Activated naive CD4-positive, alpha-beta T cell treated with anti-CD3 and anti-CD28 coated beads, Interleukin-2, amount 50 U/mL, for 16 hours (primary cell): ENCODE measurements around the gene MPHOSPH6.
"Not testable (repeated sequence)": the region's sequence is repeated elsewhere in the genome, so short reads cannot be mapped to it uniquely, and the experiment has no call there.

Experiments
- DNase-seq: peaks from one replicate; pipeline ENCODE4 v3.0.0-alpha.2; 2020

Gene MPHOSPH6, protein sequence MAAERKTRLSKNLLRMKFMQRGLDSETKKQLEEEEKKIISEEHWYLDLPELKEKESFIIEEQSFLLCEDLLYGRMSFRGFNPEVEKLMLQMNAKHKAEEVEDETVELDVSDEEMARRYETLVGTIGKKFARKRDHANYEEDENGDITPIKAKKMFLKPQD

DNA sequence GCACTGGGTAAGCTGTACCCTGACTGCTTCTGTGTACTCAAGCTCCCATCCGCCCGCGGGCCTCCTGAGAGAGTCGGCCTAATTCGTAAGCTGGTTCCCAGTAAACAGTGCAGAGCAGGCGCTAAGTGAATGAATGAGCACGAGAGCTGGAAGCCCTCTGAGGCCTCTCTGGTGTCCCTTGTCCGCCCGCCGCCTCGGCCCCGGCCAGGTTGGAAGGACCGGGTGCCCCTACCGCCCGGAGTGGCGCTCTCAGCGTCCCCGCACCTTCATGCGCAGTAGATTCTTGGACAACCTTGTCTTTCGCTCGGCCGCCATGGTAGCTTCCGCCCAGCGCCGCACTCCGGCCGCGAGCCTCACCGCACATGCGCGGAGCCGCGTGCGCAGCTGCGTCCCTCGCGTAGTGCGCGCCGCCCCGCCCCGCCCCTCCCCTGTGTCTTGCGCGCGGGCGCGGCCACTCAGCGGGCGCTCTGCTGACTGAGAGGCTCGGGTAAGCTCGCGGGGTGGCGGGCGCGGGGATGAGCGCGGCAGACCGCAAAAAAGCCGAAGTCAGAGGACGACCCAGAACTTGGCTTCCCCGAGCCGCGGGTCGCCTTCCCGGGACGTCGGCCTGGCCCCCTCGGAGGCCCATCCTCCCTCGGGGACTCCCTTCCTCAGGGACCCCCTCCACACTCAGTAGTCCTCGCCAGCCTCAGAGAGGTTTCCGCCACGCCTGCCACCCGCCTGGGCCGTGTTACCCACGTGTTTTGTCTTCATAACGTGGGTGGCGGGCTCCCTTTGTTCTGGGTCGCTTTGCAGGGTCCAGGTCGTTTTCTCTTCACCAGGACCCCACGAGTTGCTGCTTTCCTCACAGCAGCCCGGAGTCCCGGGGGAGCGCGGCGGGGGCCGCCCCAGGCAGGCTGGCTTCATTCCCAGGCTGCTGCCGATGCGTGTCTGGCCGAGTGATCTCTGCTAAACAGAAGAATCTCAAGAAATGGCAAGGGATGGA is at the start of gene MPHOSPH6:
MPHOSPH6 (minus strand) TSS at position 364 of the 985 bp plus-strand sequence; CDS start at position 315, 49 bp downstream.
- peak; percentile 93 for DNase-seq

DNA sequence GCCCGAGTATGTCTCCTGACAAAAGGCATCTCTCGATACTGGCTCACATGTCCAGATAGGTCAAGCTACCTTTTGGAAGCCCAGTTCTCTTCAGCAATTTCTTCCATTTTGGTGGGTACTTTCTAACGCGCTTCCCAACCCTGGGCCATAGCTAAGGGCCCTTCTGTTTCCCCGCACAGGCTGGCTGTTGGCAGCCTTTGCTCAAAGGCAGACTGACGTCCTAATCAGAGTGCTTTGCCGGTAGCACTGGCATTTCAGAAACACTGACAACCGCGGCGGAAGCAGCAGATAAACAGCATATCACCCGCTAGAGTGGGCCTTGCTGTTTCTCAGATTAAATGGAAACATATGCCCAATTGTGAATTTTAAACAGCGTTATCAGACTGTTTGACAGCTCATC is 49.3 kb upstream of the MPHOSPH6 start:
- no peak for DNase-seq

DNA sequence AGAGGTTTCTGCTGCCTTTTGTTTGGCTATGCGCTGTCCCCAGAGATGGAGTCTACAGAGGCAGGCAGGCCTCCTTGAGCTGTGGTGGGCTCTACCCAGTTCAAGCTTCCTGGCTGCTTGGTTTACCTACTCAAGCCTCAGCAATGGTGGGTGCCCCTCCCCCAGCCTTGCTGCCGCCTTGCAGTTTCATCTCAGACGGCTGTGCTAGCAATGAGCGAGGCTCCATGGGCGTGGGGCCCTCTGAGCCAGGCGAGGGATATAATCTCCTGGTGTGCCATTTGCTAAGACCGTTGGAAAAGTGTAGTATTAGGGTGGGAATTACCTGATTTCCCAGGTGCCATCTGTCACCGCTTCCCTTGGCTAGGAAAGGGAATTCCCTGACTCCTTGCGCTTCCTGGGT is 39.3 kb upstream of the MPHOSPH6 start:
- not testable (repeated sequence) for DNase-seq

DNA sequence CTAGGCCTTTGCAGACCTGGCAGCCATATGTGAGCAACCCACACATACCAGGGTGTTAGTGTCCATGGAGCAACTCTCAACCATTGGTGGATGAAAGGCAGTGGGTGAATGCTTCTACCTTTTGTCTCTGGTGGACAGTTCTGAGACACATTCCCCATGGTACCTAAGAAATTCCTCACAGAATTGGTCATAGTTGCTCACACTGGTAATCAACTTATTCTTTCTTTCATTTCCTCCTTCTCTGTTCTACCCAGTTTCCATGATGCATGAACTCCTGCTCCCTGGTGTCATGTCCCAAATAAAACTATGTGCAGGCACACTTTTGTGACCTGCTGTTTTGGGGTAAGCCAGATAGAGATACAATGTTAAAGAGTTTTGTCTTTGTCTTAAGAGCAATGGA is 33.2 kb upstream of the MPHOSPH6 start:
- DNase-seq, result no peak

DNA sequence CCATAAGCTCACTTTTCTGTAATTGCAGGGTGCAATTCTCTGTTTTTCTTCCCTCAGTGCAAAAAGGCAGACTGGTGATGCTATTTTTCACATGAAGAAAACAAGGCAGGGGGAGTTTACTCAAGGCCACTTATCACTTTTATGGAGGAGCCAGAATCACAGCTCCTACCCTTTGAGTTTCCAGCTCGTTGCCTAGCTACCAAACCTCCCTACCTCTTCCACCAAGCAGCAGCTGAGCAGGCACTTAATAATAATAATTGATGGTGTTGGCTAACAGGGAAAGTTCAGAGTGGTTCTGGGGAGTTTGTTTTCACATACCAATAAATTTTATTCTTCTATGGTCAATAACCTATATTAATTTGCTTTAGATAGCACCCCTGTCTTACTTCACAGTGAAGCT is 31.9 kb upstream of the MPHOSPH6 start:
- no peak for DNase-seq

DNA sequence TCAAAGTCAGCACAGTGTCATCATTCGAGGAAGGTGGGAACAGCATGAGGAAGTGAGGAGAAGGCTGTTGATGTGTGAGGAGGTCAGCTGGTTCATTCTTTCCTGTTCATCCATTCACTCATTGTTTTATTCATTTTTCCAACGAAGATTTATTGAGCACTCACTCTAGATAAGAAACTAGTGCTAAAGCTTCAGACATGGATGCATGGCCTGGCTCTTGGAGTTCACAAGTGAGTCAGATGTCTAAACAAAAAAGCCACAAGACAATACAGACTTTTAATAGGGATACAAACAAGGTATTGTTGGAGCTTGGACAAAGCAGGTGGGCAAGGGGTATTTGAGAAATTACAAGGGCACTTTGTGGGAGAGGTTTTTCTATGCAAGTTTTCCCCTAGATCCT is 31.3 kb upstream of the MPHOSPH6 start:
- DNase-seq, result no peak

DNA sequence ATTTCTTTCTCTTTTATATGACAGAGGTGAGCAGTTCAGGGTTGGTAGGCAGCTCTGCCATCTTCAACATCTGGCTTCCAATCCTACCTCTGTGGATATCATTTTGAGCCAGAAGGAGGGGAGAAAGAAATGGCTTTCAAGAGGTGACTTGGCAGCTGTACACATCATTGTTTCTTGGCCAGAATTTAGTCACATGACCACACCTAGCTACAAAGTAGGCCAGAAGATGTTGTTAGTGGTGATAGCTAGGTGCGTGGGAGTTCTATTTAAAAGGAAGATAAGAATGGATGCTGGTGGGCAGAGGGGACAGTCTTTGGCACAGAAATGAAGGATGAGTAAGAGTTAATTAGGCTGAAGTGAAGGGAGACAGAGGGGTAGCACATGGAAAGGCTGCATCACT is 29.2 kb upstream of the MPHOSPH6 start:
- no peak for DNase-seq

DNA sequence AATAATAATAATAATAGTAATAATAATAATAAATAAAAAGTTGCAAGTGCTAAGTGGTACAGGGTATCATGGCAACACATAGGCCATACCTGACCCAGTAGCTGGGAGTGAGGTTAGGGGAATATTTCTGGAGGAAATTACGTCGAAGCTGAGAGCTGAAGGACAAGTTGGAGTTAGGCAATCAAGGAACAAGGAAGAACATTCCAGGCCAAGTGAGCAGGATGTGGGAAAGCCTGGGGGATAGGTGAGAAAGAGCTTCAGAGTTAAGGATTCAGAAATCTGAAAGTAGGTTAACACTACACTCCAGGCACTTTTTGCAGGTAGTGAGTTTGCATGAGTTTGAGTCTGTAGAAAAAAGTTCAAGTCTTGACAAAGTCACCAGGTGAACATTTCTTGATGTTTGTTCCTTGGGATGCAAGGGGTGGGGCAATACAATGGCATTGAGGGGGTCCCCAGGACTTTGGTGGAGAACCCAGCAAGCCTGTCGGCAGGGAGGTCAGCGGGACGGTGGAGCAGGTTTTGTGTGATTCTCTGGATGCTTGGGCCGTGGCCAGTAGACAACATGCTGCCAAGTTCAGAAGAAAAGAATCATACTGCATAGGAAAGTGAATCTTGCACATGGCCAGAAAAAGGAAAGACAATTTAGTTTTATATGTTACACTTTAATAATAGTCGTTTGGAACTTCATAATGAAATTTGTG is 27.7 kb upstream of the MPHOSPH6 start:
- no peak for DNase-seq

DNA sequence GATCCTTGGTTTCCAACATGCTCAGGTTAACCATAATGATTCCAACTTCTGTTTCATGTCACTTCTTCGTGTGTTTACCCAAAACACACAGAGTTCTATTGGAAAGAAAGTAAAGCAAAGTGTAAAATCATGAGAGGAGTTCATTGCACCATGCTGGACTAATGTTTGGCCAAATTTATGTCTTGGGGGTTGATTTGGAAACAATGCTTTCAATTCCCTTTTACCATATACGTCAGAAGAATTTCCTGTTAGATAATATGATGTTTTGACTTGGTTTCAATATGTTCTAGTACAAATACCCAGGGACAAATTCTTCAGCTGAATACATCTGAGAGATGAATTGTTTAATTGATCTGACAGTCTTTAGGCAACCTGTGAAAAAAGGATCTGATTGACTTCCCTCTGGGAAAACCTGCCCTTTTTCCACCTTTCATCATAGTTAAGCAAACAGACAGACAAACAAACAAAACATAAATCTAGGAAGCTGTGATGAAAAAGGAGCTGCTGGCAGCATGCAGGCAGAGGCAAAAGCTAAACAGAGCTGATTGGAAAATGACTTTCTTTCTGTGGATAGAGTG is 26.0 kb upstream of the MPHOSPH6 start:
- no peak for DNase-seq

DNA sequence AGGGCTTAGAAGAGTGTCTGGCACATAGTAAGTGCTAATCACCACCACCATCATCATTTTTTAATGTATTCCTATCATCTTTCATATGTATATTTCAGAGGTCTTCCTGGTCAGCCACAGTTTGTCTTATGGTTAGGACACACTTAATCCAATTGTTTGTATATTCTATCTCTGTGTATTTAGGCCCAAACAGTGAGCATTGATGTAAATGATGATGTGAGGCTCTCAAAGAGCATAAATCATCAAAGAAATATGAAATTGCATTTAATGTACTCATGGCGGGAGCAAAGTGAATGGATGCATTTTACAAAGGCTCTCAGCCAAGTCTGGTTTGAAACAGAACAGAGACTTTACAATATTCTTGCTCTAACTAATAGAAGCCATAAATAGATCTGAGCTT is 24.1 kb upstream of the MPHOSPH6 start:
- no peak for DNase-seq

DNA sequence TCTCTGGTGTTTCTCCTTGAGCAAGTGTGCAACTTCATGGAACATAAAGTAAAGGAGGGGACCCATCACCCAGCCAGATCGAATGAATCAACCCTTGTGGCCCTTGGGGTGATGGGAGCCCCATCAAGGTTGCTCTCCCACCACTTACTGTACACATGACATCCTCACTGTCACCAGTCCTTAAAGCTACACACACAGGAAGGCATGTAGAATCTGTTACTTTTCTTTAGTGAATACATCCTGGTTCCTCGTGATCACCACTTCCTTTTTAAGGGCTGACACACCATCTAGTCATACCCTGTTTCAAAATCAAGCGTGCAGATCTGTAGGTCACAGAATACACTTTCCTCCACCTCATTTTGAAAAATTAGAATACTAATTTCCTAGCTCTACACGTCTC is 22.6 kb upstream of the MPHOSPH6 start:
- peak; percentile 17 for DNase-seq

DNA sequence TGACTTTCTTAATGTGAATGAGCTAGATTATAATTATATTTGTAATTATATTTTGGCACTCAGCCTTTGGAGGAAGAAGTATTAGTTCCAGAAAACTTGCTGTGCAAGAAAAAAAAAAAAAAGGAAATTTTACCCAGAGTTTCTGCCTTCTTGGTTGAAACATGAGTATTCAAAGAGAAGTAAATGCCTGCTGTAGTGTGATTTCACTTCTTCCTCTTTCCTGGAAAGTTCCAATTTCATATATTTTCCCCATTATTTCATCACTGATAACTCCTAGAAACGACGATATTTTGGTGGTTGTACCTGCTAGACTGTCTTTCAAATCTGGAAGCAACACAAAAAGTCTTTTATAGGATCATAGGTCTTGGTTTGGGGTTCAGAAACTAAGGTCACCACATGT is 20.4 kb upstream of the MPHOSPH6 start:
- DNase-seq, result no peak

DNA sequence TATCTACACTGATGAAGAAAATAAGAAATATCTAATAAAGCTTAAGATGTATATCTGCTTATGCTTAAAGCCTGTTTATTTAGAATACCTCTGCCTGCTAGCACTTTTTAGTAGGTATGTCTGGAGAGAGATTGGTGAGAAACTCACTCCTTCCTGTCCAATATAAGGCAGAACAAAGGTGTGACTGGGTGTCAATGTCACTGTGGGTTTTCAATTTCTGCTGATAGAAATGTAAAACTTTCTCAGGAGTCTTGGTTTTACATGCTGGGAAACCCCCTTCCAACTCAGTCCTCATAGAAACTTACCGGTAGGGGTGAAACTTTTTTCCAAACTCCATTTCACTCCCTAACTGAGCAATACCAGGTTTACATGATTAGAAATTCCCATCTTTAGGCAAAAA is 17.8 kb upstream of the MPHOSPH6 start:
- no peak for DNase-seq

DNA sequence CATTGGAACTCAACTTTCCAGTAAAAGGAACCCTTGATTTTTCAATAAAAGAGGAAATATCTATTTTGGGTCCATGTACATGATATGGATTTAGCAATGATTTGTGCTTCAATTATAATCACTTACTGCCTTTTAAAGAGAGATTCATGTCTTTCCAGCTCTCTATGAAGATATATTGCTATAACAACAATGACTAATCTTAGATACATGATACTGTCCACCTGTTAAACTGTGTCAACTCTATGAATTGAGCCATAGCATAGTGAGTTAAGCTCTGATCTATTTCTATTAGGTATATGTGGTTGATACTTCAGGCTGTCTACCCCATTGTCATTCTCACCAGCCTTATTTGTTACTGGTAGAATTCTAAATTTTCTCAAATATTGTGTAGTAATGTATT is 15.0 kb upstream of the MPHOSPH6 start:
- no peak for DNase-seq

DNA sequence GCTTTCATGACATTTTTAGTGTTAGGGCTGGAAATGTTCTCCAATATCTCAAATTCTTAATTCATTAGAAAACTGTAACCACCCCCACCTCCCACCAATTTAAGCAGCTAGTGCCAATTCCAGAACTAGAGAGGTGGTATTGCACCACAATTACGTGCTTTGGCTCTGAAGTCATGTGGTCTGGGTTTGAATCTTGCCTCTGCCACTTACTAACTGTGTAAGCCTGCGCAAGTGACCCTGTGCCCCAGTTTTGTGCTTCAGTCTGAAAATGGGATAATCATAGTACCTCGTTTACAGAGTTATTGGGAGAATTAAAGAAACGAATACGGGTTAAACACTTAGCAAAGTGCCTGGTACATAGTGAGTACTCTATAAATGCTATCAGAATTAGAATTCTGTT is 14.2 kb upstream of the MPHOSPH6 start:
- DNase-seq, result no peak

DNA sequence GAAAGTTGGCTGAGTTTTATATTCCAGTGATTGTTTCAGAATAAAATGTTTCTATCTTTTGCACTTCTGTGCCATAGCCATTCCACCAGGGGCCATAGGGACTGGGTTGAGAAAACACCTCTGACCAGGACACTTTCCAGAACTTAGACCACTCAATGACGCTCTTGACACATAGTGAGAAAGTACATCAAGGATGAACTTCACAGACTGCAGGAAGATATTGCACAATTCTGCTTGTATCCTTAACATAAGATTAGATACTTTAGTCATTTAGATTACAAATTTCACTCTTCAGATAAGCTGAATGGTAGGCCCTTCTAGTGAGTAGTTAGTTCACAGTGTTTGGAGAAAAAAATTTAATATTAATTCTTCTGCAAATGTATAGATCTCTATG is 13.0 kb upstream of the MPHOSPH6 start:
- no peak for DNase-seq

DNA sequence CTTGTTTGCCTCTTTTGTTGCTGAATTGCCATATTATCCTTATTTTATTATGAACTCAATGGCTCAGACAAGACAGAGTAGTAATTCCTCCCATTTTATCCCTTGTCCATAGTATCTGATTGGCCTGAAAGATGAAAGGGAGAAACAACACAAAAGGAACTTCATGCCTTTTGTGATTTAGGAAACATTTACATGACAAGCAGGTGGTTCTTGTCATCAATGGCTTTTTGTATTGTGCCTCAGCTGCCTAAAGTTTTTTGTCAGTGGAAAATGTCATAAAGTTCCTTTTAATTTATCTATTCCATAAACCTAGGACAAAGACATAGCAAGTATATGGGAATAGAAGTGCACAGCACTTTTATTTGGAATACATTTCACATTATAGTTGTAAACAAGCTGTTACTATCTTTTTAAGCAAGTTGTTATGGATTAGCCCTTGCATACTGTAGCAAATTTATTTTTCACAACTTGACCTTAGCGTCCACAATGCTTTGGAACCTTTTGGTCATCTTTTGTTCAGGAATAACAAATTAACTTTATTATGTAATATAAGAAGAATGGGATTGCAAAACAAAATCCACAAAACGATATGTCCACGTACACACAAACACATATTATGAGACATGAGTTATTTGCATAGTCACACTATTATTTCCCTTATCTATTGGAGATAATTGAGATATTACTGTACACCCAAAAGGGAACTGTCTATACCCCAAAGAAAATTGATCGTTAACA is 12.4 kb upstream of the MPHOSPH6 start:
- no peak for DNase-seq

DNA sequence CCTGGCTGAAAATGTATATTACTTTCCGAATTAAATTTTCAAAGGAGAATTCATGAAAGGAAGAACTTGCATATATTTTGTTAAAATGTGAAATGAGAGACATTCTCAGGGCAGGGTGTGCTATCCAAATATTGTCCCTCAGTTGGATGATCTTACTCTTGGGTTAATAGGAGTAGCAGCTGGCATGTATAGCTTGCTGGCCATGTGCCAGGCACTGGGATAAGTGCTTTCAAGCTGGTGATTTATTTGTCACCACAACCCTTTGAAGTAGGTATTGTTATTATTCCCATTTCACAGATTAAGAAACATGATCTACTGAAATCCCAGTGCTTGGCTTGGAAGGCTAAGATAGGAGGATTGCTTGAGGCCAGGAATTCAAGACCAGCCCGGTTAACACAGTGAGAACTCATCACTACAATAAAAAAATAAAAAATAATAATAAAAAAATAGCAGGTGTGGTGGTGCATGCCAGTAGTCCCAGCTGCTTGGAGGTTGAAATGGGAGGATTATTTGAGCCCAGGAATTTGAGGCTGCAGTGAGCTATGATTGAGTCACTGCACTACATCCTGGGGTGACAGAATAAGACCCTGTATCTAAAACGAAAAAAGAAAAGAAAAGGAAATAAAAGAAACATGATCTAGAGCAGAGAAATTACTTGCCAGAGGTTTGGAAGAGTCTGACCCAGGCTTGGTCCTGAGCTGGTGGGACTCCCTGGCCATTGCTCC is 11.6 kb upstream of the MPHOSPH6 start:
- no peak for DNase-seq

DNA sequence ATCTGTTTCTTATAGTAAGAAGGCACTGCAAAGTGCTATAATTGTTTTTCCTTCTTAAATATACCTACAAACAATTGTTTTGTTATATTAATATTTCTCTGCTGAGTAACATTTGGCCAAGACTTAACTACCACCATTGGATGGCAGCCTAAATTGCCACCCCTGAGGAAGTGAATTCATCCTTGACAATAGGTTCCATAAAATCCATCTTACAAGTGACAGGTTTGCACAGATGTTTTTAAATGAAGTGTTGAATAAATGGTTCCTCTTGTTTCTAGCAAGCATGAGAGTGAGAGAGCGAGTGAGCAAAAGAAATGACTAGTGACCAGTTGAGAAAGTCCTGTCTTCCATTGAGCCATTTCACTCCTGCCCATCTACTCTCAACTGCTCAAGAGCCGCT is 8.3 kb upstream of the MPHOSPH6 start:
- DNase-seq, result no peak

DNA sequence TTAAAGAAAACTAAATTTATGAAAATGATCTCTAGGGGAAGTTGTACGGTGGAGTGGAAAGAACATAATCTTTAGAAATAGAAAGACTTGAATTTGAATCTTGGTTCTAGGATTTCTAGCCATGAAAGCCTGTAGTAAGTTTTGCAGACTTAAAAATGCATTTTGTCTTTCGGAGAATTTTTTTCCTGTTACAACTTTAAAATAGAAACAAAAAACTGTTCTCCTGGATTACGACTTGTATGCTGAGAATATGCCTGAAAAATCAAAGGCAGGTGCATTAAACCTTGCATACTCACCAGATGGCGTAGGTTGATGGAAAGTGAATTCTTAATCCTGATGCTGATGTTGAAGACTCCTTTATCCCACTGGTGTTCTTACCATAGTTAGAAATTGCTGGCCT is 7.5 kb upstream of the MPHOSPH6 start:
- DNase-seq, result no peak

DNA sequence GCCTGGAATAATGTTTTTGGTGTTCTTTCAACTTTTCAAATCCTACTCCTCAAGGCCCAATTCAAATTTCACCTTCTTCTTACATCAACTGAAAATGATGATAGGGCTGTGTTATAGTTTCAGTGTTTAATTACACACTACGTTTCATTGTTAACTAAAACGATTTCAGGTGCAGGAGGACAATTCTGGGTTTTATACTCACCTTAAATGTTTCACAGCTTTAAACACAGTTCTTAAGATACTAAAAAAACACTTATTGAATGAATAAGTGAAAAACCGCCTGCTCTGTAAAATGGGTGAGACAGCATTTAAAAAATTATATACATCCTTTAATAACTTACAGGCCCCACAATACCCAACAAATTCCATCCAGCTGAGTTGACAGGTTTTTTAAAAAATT is 6.2 kb upstream of the MPHOSPH6 start:
- DNase-seq, result no peak

DNA sequence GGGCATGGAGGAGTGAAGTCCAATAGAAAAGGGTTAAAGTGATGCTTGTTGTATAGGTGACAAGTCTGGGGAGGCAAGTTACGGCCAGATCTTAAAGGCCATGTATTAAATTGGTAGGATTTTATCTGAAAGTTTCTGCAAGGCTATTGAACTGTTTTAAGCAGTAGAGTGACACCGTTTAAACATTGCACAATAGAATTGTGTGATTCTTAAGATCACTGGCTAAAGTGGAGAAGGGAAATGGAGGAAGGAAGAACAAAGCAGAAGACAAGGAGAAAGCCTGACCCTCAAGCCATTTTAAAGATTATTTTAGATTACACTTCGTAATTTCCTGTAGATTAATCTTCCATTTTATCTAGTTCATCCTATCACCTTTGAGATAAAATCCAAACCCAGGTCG is 5.6 kb upstream of the MPHOSPH6 start:
- DNase-seq, result no peak
